Measurements from ENCODE around the gene MNT.

GRCh38 chr17:2369551-2370210, 31.2 kb downstream of the MNT start:
- TF ChIP-seq, protein P1, sequence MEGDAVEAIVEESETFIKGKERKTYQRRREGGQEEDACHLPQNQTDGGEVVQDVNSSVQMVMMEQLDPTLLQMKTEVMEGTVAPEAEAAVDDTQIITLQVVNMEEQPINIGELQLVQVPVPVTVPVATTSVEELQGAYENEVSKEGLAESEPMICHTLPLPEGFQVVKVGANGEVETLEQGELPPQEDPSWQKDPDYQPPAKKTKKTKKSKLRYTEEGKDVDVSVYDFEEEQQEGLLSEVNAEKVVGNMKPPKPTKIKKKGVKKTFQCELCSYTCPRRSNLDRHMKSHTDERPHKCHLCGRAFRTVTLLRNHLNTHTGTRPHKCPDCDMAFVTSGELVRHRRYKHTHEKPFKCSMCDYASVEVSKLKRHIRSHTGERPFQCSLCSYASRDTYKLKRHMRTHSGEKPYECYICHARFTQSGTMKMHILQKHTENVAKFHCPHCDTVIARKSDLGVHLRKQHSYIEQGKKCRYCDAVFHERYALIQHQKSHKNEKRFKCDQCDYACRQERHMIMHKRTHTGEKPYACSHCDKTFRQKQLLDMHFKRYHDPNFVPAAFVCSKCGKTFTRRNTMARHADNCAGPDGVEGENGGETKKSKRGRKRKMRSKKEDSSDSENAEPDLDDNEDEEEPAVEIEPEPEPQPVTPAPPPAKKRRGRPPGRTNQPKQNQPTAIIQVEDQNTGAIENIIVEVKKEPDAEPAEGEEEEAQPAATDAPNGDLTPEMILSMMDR (IDR thresholded peaks at IDR 0.05) = no peak
- no peak for TF ChIP-seq POLR2A (IDR thresholded peaks at IDR 0.05)
- peak in 1 of 3 donors; percentile 1 for TF ChIP-seq POLR2AphosphoS5 (IDR thresholded peaks at IDR 0.05)
- no peak for TF ChIP-seq EP300 (IDR thresholded peaks at IDR 0.05; ENCODE audit: low read depth)

Measured in transverse colon (tissue), 4 donors.